Measurements from ENCODE around the gene CA10.

DNA sequence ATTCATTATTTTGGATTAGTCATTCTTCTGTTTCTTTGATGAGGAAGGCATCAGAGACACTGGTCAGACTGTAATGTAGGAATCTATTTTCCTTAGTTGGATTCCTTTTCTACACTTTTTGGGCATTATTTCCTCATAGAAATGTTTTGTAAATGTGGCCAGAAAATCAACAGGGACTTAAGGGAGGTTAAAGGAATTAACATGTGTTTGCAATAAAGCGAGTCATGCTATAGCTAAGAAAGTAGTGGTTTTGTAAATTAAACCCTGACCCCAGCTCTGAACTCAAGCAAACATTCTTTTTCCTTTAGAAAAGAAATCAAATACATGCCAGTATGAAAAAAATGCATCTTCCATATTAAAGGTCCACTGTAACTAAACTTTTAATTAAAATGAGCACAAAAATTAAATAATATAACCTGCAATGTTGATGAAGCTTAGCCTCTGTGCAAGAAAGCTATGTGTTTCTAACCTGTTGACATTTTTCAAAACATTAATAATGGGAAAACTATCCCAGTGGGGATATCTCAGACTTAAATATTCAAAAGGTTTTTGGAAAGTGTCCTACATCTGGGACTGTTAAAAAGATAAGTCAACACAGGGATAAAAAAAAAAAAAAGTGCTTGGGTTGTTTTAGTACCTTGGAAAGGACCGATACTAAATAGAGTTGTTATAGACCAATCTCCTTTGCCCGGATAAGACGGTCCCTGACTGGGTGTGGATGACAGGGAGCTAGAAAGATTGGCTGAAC lies 428.0 kb downstream of the CA10 start:
- TF ChIP-seq, protein P1, sequence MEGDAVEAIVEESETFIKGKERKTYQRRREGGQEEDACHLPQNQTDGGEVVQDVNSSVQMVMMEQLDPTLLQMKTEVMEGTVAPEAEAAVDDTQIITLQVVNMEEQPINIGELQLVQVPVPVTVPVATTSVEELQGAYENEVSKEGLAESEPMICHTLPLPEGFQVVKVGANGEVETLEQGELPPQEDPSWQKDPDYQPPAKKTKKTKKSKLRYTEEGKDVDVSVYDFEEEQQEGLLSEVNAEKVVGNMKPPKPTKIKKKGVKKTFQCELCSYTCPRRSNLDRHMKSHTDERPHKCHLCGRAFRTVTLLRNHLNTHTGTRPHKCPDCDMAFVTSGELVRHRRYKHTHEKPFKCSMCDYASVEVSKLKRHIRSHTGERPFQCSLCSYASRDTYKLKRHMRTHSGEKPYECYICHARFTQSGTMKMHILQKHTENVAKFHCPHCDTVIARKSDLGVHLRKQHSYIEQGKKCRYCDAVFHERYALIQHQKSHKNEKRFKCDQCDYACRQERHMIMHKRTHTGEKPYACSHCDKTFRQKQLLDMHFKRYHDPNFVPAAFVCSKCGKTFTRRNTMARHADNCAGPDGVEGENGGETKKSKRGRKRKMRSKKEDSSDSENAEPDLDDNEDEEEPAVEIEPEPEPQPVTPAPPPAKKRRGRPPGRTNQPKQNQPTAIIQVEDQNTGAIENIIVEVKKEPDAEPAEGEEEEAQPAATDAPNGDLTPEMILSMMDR (IDR thresholded peaks at IDR 0.05): no peak
- TF ChIP-seq POLR2AphosphoS5 (IDR thresholded peaks at IDR 0.05) (no peak), POLR2A (IDR thresholded peaks at IDR 0.05) (no peak), EP300 (IDR thresholded peaks at IDR 0.05) (no peak)
